Measurements from ENCODE around the gene CABLES2.

The CABLES2 gene

GRCh38 chr20:62425281-62426058, 18.4 kb upstream of the CABLES2 start:
- Histone ChIP-seq H4K20me1 (ENCODE audit: insufficient read depth, low read length, poor library complexity, severe bottlenecking) (no peaks in the 10 kb centered on the region), H3K36me3 (ENCODE audit: insufficient read depth, low read length) (no peaks in the 10 kb centered on the region), H2AFZ (ENCODE audit: low read length) (no peak overlapping the region), H3K4me1 (ENCODE audit: insufficient read depth, low read length, poor library complexity, severe bottlenecking) (no peaks in the 10 kb centered on the region), H3K4me3 (ENCODE audit: low read length, poor library complexity, severe bottlenecking) (no peak overlapping the region), H3K27me3 (ENCODE audit: insufficient read depth, low read length, poor library complexity, severe bottlenecking) (no peaks in the 10 kb centered on the region), H3K4me2 (ENCODE audit: low read depth, low read length, poor library complexity, severe bottlenecking) (no peak overlapping the region), H3F3A (ENCODE audit: low read depth) (no peaks in the 10 kb centered on the region), H3K9me3 (ENCODE audit: insufficient read depth, low read depth, low read length) (no peaks in the 10 kb centered on the region), H3K79me2 (ENCODE audit: insufficient read depth, low read length) (no peaks in the 10 kb centered on the region), H3K9me2 (replicated peaks; ENCODE audit: low read depth, low read length) (no peaks in the 10 kb centered on the region), H3K9ac (ENCODE audit: low read depth, low read length, poor library complexity, severe bottlenecking) (no peak overlapping the region)
- TF ChIP-seq EZH2phosphoT487 (IDR thresholded peaks at IDR 0.05; ENCODE audit: borderline replicate concordance) (no peak), CTCF (conservative IDR thresholded peaks at IDR 0.05; ENCODE audit: low read length) (no peak)

GRCh38 chr20:62424249-62425107, 17.4 kb upstream of the CABLES2 start:
- Histone ChIP-seq H4K20me1 (ENCODE audit: insufficient read depth, low read length, poor library complexity, severe bottlenecking) (no peaks in the 10 kb centered on the region), H2AFZ (ENCODE audit: low read length) (no peak overlapping the region), H3K27me3 (ENCODE audit: insufficient read depth, low read length, poor library complexity, severe bottlenecking) (no peaks in the 10 kb centered on the region), H3K79me2 (ENCODE audit: insufficient read depth, low read length) (no peaks in the 10 kb centered on the region), H3F3A (ENCODE audit: low read depth) (no peaks in the 10 kb centered on the region), H3K9me3 (ENCODE audit: insufficient read depth, low read depth, low read length) (no peaks in the 10 kb centered on the region), H3K4me3 (ENCODE audit: low read length, poor library complexity, severe bottlenecking) (no peak overlapping the region), H3K9me2 (replicated peaks; ENCODE audit: low read depth, low read length) (no peaks in the 10 kb centered on the region), H3K4me2 (ENCODE audit: low read depth, low read length, poor library complexity, severe bottlenecking) (no peak overlapping the region), H3K4me1 (ENCODE audit: insufficient read depth, low read length, poor library complexity, severe bottlenecking) (no peaks in the 10 kb centered on the region), H3K9ac (ENCODE audit: low read depth, low read length, poor library complexity, severe bottlenecking) (no peak overlapping the region), H3K36me3 (ENCODE audit: insufficient read depth, low read length) (no peaks in the 10 kb centered on the region)
- TF ChIP-seq CTCF (conservative IDR thresholded peaks at IDR 0.05; ENCODE audit: low read length) = no peak
- no peak for TF ChIP-seq EZH2phosphoT487 (IDR thresholded peaks at IDR 0.05; ENCODE audit: borderline replicate concordance)

GRCh38 chr20:62423326-62423706, 16.2 kb upstream of the CABLES2 start:
- no peaks in the 10 kb centered on the region for H3K9me3 ChIP-seq (ENCODE audit: insufficient read depth, low read depth, low read length)
- H3K9ac ChIP-seq (ENCODE audit: low read depth, low read length, poor library complexity, severe bottlenecking) = no peak overlapping the region
- H4K20me1 ChIP-seq (ENCODE audit: insufficient read depth, low read length, poor library complexity, severe bottlenecking) = no peaks in the 10 kb centered on the region
- no peak overlapping the region for H3K4me3 ChIP-seq (ENCODE audit: low read length, poor library complexity, severe bottlenecking)
- TF ChIP-seq CTCF (conservative IDR thresholded peaks at IDR 0.05; ENCODE audit: low read length) (no peak), EZH2phosphoT487 (IDR thresholded peaks at IDR 0.05; ENCODE audit: borderline replicate concordance) (no peak)
- H3K79me2 ChIP-seq (ENCODE audit: insufficient read depth, low read length) = no peaks in the 10 kb centered on the region
- H2AFZ ChIP-seq (ENCODE audit: low read length) = no peak overlapping the region
- no peaks in the 10 kb centered on the region for H3K9me2 ChIP-seq (replicated peaks; ENCODE audit: low read depth, low read length)
- H3K4me2 ChIP-seq (ENCODE audit: low read depth, low read length, poor library complexity, severe bottlenecking) = no peak overlapping the region
- H3K27me3 ChIP-seq (ENCODE audit: insufficient read depth, low read length, poor library complexity, severe bottlenecking) = no peaks in the 10 kb centered on the region
- no peaks in the 10 kb centered on the region for H3F3A ChIP-seq (ENCODE audit: low read depth)
- no peaks in the 10 kb centered on the region for H3K36me3 ChIP-seq (ENCODE audit: insufficient read depth, low read length)
- no peaks in the 10 kb centered on the region for H3K4me1 ChIP-seq (ENCODE audit: insufficient read depth, low read length, poor library complexity, severe bottlenecking)
